ENCODE measurements around the gene SDC4.

- TF ChIP-seq CTCF (IDR thresholded peaks at IDR 0.05) = peak; percentile 71 to 93 (median 88)
- no peak for TF ChIP-seq POLR2A (IDR thresholded peaks at IDR 0.05)
- TF ChIP-seq EP300 (IDR thresholded peaks at IDR 0.05) = peak in 1 of 2 donors; percentile 22
Measured at GRCh38 chr20:45290677-45291355, 57.4 kb downstream of the SDC4 start.
